GM12878 (cell line): ENCODE results near the gene PLXNA4. TPM values are rescaled to one million over a fixed set of nuclear protein-coding genes. Genes with fewer than 3 reads are reported as not detected.

ENCODE experiments used
- BCLAF1 ChIP-seq: fragments of 450-650 bp; IDR thresholded peaks from 2 replicates; pipeline ENCODE4 v1.6.1; 2017; ENCODE audit warnings: antibody characterized with exemption, mild to moderate bottlenecking, moderate library complexity
- HSF1 ChIP-seq: fragments of 150-350 bp; IDR thresholded peaks from 2 replicates; pipeline ENCODE4 v1.6.1; 2014; ENCODE audit warnings: mild to moderate bottlenecking, low read depth, low read length
- PAX5 ChIP-seq: IDR thresholded peaks from 2 replicates; pipeline ENCODE4 v1.6.1; 2011; ENCODE audit warnings: low read depth, low read length, borderline replicate concordance
- RB1 ChIP-seq: fragments of 450-650 bp; formaldehyde crosslinking; IDR thresholded peaks from 2 replicates; pipeline ENCODE4 v1.6.1; 2017; ENCODE audit warnings: mild to moderate bottlenecking, borderline replicate concordance
- SP1 ChIP-seq: IDR thresholded peaks from one replicate; pipeline ENCODE4 v1.6.1; 2011; ENCODE audit warnings: low read depth, low read length
- STAT3 ChIP-seq: IDR thresholded peaks from 2 replicates; pipeline ENCODE4 v1.6.1; 2011; ENCODE audit warnings: low read depth, low read length, improper control_type of control experiment
- ZBTB11 ChIP-seq: fragments of 450-650 bp; formaldehyde crosslinking; IDR thresholded peaks from 2 replicates; pipeline ENCODE4 v1.5.0; 2022; ENCODE audit warnings: mild to moderate bottlenecking, missing genetic modification characterization
- polyA plus RNA-seq, 11 experiments: library from polyadenylated mRNA; depleted of rRNA in 4 of 11; unstranded in 6 of 11; stranded (reverse) in 5 of 11; fragments of >200 nt; fragmentation: Nextera tagmentation in 4 of 11; fragmentation: Illumina TruSeq in 1 of 11; extraction: Ambion mirVana in 4 of 11; extraction: Trizol in 1 of 11; gene quantifications; 1 replicate in 1 of 11; 2 replicates in 10 of 11; pipeline versions ENCODE4 v1.2.1 to v1.2.3, GENCODE V29; 2011 to 2016; ENCODE audit warnings: inconsistent platforms in 2 of 11, missing spikeins in 2 of 11, low read depth in 1 of 11
- total RNA-seq, 4 experiments: library from RNA; depleted of rRNA in 3 of 4; stranded (reverse); fragments of >200 nt in 3 of 4; fragmentation: Illumina TruSeq in 1 of 4; extraction: Trizol in 1 of 4; gene quantifications; 2 replicates each; pipeline versions ENCODE4 v1.2.1 to v1.2.3, GENCODE V29; 2013 to 2021
- TF ChIP-seq, protein P1 (sequence below): fragments of 450-650 bp; IDR thresholded peaks from 2 replicates; pipeline ENCODE4 v1.6.1; 2016; ENCODE audit warnings: mild to moderate bottlenecking
- TF ChIP-seq, protein P2 (sequence below): fragments of 450-650 bp; IDR thresholded peaks from 2 replicates; pipeline ENCODE4 v1.6.1; 2017; ENCODE audit warnings: mild to moderate bottlenecking, moderate library complexity
- TF ChIP-seq, protein P3 (sequence below): IDR thresholded peaks from 2 replicates; pipeline ENCODE4 v1.6.1; 2011; ENCODE audit warnings: mild to moderate bottlenecking, low read depth, low read length, moderate library complexity; ENCODE audit not compliant: insufficient replicate concordance

The PLXNA4 gene
- total and polyA plus RNA-seq, 10 of the 15 experiments (the other 5 are each of a cell fraction or from before 2014, with no cell fraction given), result 0.03 TPM; not detected in 9

DNA sequence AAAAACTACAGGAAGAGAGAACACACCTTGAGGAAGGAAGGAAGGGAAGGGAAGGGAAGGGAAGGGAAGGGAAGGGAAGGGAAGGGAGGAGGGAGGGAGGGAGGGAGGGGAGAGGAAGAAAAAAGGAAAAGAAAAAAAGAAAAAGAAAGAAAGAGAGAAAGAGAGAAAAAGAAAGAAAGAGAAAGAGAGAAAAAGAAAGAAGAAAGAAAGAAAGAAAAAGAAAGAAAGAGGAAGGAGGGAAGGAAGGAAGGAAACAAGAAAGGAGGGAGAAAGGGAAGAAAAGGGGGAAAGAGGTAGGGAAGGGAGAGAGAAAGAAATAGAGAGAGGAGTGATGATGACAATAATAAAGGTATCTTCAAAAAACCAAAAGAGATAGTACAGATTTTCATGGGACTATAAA lies 12.3 kb upstream of the PLXNA4 start (continued):
- no peak for TF ChIP-seq BCLAF1
- no peak for TF ChIP-seq ZBTB11 (CRISPR knock-in tag)
- no peak for TF ChIP-seq PAX5
- TF ChIP-seq STAT3, result no peak
- TF ChIP-seq, protein P1, sequence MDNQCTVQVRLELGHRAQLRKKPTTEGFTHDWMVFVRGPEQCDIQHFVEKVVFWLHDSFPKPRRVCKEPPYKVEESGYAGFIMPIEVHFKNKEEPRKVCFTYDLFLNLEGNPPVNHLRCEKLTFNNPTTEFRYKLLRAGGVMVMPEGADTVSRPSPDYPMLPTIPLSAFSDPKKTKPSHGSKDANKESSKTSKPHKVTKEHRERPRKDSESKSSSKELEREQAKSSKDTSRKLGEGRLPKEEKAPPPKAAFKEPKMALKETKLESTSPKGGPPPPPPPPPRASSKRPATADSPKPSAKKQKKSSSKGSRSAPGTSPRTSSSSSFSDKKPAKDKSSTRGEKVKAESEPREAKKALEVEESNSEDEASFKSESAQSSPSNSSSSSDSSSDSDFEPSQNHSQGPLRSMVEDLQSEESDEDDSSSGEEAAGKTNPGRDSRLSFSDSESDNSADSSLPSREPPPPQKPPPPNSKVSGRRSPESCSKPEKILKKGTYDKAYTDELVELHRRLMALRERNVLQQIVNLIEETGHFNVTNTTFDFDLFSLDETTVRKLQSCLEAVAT, result no peak
- no peak for TF ChIP-seq SP1
- TF ChIP-seq, protein P2, sequence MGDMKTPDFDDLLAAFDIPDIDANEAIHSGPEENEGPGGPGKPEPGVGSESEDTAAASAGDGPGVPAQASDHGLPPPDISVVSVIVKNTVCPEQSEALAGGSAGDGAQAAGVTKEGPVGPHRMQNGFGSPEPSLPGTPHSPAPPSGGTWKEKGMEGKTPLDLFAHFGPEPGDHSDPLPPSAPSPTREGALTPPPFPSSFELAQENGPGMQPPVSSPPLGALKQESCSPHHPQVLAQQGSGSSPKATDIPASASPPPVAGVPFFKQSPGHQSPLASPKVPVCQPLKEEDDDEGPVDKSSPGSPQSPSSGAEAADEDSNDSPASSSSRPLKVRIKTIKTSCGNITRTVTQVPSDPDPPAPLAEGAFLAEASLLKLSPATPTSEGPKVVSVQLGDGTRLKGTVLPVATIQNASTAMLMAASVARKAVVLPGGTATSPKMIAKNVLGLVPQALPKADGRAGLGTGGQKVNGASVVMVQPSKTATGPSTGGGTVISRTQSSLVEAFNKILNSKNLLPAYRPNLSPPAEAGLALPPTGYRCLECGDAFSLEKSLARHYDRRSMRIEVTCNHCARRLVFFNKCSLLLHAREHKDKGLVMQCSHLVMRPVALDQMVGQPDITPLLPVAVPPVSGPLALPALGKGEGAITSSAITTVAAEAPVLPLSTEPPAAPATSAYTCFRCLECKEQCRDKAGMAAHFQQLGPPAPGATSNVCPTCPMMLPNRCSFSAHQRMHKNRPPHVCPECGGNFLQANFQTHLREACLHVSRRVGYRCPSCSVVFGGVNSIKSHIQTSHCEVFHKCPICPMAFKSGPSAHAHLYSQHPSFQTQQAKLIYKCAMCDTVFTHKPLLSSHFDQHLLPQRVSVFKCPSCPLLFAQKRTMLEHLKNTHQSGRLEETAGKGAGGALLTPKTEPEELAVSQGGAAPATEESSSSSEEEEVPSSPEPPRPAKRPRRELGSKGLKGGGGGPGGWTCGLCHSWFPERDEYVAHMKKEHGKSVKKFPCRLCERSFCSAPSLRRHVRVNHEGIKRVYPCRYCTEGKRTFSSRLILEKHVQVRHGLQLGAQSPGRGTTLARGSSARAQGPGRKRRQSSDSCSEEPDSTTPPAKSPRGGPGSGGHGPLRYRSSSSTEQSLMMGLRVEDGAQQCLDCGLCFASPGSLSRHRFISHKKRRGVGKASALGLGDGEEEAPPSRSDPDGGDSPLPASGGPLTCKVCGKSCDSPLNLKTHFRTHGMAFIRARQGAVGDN, result no peak
- TF ChIP-seq RB1, result no peak
- TF ChIP-seq, protein P3, sequence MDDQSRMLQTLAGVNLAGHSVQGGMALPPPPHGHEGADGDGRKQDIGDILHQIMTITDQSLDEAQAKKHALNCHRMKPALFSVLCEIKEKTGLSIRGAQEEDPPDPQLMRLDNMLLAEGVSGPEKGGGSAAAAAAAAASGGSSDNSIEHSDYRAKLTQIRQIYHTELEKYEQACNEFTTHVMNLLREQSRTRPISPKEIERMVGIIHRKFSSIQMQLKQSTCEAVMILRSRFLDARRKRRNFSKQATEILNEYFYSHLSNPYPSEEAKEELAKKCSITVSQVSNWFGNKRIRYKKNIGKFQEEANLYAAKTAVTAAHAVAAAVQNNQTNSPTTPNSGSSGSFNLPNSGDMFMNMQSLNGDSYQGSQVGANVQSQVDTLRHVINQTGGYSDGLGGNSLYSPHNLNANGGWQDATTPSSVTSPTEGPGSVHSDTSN, result no peak
- no peak for TF ChIP-seq HSF1
